HG02623 (cell line): ENCODE measurements around the gene INO80C.
A peak's percentile ranks its signal among the peaks of the same experiment; 100 is the strongest.

Source experiments
- ATAC-seq: cut with Tn5 transposase; IDR thresholded peaks from one replicate; pipeline ENCODE4 v1.9.1; 2021; ENCODE audit warnings: moderate library complexity; ENCODE audit not compliant: unreplicated experiment

The INO80C gene

DNA sequence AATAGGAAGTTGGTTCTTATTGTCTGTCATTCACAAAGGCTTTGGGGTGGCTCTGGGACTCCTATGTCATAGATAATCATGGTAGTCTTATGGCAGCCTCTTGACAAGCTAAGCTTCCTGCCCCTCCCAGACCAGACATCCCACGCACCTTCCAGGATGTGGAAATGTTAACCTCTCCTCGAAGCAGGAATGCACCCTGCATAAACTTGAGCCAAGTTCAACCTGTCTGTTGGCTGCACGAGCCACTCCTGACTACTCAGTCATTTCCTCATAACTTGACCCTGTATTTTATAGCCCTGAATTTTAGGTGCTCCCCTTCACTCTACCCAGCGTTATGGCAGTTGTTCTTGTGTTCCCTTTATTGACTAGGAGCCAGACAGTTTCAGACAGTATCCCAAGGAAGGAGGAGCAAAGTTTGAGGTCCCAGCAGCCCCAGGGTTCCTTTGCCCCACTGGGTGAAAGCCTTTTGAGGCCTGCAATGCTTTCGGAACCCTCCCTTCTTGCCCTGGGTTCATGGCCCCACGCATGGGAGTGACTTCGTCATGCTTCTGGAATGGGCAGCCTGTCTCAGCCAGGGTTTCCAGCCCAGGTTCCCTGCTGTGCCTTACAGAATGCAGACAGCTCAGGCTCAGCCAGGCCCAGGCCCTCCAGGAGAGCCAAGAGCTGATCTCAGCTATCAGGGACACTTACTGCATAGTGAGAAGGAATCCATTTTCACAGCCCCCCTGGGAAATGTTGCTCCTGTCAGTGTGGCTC lies 15.6 kb upstream of the INO80C start:
- ATAC-seq = no peak

DNA sequence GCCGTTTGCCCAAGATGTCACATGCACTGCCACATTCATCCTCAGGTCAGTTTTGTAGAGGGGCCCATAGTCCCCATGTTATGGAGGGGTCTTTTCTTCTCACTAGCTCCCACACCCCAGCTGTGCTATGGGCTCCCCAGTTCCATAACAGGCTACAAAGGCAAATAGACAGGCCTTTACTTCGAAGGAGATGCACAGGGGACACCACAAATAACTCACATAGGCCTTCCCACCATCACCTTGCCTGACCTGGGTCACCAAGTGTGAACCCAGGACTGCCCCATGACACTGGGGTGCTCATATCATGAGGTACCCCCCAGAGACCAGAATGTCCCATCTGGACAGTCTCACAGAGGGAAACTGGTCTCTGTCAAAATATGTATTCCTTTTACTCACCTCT lies 15.0 kb upstream of the INO80C start:
- no peak for ATAC-seq

GRCh38 chr18:35511833-35512232 lies 14.1 kb upstream of the INO80C start:
- peak; percentile 18 for ATAC-seq

DNA sequence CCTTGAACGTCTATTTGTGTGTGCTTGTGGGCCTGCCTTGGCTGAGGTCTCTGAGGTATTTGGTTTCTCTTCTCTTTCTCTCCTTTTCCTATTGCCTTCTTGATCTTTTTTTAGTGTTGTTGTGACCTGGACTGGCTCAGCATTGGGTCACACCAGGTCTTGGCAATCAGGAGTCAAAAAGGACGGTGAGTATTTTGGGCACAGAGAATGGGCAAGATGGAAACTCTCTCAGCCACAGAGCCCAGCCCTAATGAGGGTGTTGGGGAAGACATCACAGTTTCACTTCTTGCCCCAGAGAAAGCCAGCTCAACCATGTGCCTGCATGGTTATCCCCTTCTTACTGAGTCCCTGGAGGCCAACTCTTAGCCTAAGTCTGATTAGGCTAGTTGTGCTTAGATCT lies 13.7 kb upstream of the INO80C start:
- ATAC-seq = peak; percentile 95

DNA sequence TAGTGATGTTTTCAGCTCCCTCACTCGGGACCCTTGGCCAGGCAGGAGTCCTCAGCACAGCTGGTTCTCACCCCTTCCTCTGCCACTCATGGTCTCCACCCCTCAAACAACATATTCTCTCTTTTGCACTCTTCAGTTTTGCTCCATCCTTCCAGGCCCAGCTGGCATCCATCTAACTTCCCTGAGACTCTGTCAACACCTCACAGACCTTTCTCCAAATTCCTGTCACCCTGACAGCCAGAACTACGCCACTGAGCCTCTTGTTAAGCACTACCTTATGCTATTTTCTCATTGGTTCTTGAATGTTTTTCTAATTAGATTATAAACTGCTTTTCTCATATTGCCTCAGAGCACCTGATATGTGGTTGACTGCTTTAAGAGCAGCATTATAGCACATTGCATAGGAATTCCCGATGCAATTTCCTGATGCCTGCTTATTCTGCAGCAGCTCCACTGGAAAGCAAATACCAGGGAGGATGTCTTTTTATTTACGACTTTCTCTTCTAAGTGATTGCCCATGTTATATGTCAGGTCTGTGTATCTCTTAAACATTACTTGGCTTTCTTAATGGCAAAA lies 12.4 kb upstream of the INO80C start:
- ATAC-seq = no peak

DNA sequence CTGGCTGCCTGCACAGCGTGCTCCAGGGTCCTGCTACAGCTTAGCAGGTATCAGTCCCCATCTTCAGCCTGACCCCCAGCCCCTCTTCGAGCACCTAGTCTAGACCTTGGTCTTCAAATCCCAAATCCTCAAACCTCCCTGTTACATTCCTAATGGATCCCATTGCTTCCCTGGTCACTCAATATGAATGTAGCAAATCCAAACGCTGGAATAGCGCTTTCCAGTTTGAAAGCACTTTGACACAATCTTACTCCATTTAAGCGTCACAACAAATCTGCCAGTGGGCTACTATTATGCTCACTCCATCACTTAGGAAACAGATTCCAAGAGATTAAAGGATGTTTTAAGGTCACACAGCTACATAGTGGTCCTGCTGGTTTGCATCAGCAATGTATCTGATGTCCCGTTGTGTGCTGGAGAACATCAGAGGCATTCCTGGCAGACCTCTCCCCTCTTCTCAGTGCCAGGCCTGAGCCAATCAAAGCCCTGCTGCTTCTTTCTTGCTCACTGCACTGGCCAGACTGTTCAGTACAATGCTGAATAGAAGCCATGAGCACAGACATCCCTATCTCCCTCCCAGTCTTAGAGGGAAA lies 11.1 kb upstream of the INO80C start:
- no peak for ATAC-seq

DNA sequence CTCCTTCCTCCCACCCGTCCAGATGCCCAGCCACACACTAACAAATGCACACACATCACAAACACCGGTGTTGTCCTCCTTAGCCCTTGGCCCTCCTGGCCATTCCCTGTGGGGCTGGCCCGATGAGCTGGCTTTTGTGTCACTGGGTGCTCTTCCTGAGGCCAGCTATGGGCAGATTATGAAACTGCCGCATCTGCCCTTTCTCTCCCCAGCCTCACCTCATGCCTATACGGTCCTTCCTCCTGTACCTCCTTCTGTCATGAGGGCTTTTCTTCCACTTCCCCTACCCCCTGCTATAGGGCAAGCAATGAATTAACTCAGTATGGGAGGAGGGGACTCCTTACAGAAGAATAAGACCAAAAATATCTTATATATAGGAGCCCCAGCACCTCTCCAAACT lies 10.3 kb upstream of the INO80C start:
- ATAC-seq = no peak

DNA sequence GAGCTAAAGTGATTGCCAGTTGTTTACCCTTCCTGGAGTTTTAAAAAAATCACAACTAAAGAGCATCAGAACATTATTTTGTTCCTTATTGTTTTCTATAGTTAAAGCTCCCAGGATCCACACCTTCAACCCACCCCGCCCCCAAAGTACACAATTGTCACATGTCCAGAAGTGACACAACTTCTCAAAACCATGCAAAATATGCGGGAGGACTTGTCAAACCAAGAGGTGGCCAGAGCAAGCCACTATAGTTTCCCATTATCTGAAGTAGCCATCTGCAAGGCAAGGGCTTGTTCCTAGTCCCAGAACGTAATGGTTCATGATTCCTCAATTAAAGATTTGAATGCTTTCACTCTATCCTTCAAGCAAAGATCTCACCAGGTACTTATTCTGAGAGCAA lies 9.9 kb upstream of the INO80C start:
- no peak for ATAC-seq

DNA sequence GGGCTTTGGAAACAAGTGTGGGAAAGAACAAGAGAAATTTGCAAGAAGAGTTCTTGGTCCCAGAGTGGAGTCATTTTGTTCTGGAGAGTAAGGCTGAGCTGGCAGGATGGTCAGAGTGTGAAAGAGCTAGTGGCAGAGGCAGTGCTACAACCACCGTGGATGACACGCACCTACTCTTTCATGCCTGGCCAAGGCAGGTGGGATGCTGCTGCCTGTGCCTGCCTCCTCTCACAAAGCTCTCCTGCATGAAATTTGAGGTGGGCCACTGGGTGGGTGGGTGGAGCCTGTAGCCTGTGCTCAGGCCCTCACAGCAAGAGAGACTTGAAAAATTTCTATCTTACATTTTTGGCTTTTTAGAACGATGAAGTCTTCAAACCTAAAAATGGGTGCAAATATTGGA lies 9.4 kb upstream of the INO80C start:
- no peak for ATAC-seq

DNA sequence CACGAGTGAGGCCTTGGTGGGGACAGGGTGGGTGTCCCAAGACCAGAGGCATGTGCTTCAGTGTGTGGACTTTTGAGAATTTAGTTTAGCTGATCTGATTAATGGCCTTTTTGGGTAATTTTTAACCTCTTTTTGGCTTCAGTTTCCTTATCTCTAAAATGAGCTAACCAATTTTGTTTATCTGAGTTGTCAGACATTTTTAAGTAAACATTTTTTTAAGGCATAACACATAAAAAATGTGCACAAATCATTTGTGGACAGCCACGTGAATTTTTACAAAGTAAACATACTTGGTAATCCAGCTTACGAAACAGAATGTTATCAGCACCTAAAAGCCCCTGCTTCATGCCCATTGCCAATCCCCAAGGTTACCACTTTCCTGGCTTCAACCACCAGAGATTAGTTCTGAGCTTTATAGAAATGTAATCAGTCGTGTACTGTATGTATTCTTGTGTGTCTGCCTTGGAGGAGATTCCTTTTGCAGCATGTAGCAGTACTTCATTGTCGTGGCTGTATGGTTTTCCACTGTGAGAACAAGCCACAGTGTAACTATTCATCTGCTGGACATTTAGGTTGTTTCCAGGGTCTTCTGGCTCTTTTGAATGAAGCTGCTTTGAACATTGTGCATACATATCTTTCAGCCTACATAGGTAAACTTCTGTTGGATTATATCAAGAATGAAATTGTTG lies 8.4 kb upstream of the INO80C start:
- no peak for ATAC-seq

DNA sequence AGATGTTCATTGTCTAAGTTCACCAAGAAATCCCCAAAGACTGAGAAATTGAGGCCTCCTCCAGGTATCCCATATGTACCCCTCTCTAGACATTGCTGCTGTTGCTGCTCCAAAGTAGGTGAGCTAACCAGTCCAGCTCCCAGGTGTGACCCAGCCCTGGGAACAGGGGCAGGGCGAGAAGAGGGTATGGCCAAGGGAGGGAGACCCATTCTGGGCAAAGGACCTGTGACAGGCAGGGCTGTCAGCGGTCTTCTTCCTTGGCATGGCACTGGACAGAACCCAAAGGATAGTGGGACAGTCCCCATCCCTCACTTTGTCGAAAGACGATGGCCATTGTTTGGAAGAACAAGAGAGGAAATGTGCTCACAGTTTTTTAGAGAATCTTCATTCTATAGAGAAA lies 7.2 kb upstream of the INO80C start:
- ATAC-seq = no peak

- ATAC-seq = no peak
These were observed 4.3 kb upstream of the INO80C start for GRCh38 chr18:35502052-35502451.

- no peak for ATAC-seq
These were observed 3.6 kb upstream of the INO80C start for GRCh38 chr18:35501369-35501768.

- no peak for ATAC-seq
These were observed 2.4 kb upstream of the INO80C start for GRCh38 chr18:35500113-35500512.

DNA sequence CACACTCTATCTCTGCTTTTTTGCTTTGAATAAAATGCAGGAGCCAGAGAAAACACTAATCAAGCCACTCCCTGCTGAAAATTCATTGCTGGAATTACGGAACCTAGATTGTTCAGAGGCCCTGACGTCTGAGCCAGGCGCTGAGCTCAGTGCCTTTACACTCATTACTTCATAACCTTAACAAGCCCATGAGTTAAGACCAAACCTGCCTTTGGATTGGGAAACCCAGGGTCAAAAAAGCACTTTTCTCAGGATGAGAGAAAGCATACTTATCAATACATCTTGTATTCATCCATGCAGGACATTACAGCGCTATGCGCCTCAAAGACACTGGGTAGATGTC lies 762 bp downstream of the INO80C start:
- peak; percentile 20 for ATAC-seq

GRCh38 chr18:35495536-35496314 lies 2.0 kb downstream of the INO80C start:
- ATAC-seq = no peak

GRCh38 chr18:35494251-35495220 lies 3.2 kb downstream of the INO80C start:
- no peak for ATAC-seq

DNA sequence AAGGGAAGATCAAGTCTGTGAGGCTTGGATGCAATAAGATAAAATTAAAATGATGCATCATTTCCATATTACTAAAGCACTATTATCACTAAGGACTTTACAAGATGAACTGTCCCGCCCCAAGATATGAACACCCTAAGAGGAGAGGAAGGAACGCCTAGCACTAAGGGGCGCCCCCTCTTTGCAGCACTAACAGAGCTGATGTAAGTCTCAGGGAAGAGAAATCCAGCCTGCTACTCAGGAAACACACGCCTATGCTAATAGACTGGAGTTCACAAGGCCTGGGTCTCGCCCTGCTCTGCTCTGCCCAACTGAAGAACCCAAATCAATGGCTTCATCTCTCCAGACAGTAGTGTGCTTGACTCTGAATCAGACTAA lies 6.1 kb downstream of the INO80C start:
- no peak for ATAC-seq

GRCh38 chr18:35490894-35491699 lies 6.7 kb downstream of the INO80C start:
- no peak for ATAC-seq
